Activated naive CD8-positive, alpha-beta T cell treated with anti-CD3 and anti-CD28 coated beads for 36 hours (primary cell): ENCODE data around the gene TBC1D20. TPM values are rescaled to one million over a fixed set of nuclear protein-coding genes. Genes with fewer than 3 reads are reported as not detected.
A peak's percentile ranks its signal among the peaks of the same experiment; 100 is the strongest.
"Not testable (repeated sequence)": the region's sequence is repeated elsewhere in the genome, so short reads cannot be mapped to it uniquely, and the experiment has no call there.

Experiments
- DNase-seq: peaks from one replicate; pipeline ENCODE4 v3.0.0; 2021
- H3K27ac Mint-ChIP-seq: one replicate; pipeline ENCODE4 v1.8.0; 2022; ENCODE audit warnings: mild to moderate bottlenecking, moderate library complexity, mixed read lengths
- H3K27me3 Mint-ChIP-seq: one replicate; pipeline ENCODE4 v1.8.0; 2022; ENCODE audit warnings: mild to moderate bottlenecking, mixed read lengths
- H3K36me3 Mint-ChIP-seq: one replicate; pipeline ENCODE4 v1.8.0; 2021; ENCODE audit warnings: mild to moderate bottlenecking, mixed read lengths
- H3K4me1 Mint-ChIP-seq: one replicate; pipeline ENCODE4 v1.8.0; 2021; ENCODE audit warnings: mixed read lengths
- H3K4me3 Mint-ChIP-seq: one replicate; pipeline ENCODE4 v1.8.0; 2022; ENCODE audit warnings: mild to moderate bottlenecking, moderate library complexity, mixed read lengths
- H3K9me3 Mint-ChIP-seq: one replicate; pipeline ENCODE4 v1.8.0; 2022; ENCODE audit warnings: mixed read lengths
- total RNA-seq, 2 experiments: library from RNA; stranded (reverse); gene quantifications; one replicate each; pipeline ENCODE4 v1.2.3, GENCODE V29; 2021

TBC1D20 gene
- total RNA-seq, 2 experiments from 2014 or later = 18.4 to 18.6 TPM

DNA sequence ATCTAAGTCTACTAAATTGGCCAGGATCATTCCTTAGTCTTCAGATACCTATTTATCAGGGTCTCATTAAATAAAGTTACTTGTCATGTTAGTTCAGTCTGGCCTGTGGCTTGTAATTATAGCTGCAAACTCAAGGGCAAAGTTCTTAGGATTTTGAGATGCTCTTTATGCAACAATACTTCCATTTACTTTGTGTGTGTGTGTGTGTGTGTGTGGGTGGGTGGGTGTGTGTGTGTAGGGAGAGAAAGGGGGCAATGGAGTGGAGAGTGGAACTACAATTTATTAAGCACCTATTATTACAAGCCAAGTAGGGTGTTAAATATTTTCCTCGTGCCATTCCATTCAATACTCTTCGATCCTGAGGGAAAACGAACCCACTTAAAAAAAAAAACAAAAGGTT lies 17.7 kb upstream of the TBC1D20 start:
- no peak for DNase-seq
- peaks cover 19% of the 10 kb centered on the region for H3K4me1 Mint-ChIP-seq
- H3K4me3 Mint-ChIP-seq = no peak overlapping the region
- H3K27me3 Mint-ChIP-seq = no peaks in the 10 kb centered on the region
- H3K36me3 Mint-ChIP-seq = peaks cover 23% of the 10 kb centered on the region
- no peak overlapping the region for H3K27ac Mint-ChIP-seq
- no peaks in the 10 kb centered on the region for H3K9me3 Mint-ChIP-seq

DNA sequence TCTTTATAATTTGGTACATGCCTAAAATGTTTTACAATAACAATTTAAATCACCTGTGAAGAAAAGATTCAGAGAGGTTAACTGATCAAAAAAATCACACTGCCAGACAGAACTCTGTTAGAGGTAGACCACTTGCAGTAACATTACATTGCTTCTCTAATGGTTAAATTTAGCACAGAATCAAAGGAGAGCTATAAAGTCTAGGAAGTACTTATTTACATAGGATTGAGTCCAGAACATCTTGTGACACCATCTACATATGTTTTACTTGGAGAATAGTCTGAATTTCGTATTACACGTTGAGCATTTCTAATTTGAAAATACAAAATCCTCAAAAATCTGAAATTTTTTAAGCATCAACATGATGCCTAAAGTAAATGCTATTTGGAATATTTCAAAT lies 17.2 kb upstream of the TBC1D20 start:
- peaks cover 19% of the 10 kb centered on the region for H3K4me1 Mint-ChIP-seq
- DNase-seq = no peak
- H3K9me3 Mint-ChIP-seq = no peaks in the 10 kb centered on the region
- H3K36me3 Mint-ChIP-seq = peaks cover 23% of the 10 kb centered on the region
- H3K4me3 Mint-ChIP-seq = no peak overlapping the region
- H3K27me3 Mint-ChIP-seq = no peaks in the 10 kb centered on the region
- H3K27ac Mint-ChIP-seq = no peak overlapping the region

DNA sequence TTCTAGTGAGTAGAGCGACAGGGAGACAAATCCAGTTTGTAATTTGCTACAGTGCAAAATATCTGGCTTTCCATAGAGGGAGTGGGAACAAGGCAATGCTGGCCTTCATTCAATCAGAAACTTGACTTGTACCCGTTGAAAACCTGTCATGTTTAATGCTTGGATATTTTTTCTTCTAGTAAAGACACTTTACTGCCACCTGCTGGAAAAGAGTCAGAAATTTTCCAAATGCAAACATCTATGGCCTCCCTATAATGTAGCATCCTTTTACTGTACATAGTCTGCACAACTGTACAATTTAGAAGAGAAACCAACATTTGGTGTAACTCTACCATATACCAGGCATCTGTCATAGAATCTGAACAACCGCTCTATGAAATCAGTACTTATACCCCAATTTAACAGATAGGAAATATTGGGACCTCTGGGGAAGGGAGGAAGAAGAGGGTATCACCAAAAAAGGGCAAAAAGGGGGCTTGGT lies 16.7 kb upstream of the TBC1D20 start:
- no peaks in the 10 kb centered on the region for H3K9me3 Mint-ChIP-seq
- peak overlapping the region; percentile 2 for H3K27ac Mint-ChIP-seq
- no peak overlapping the region for H3K4me3 Mint-ChIP-seq
- no peak for DNase-seq
- peaks cover 23% of the 10 kb centered on the region for H3K36me3 Mint-ChIP-seq
- no peaks in the 10 kb centered on the region for H3K27me3 Mint-ChIP-seq
- peaks cover 19% of the 10 kb centered on the region for H3K4me1 Mint-ChIP-seq

DNA sequence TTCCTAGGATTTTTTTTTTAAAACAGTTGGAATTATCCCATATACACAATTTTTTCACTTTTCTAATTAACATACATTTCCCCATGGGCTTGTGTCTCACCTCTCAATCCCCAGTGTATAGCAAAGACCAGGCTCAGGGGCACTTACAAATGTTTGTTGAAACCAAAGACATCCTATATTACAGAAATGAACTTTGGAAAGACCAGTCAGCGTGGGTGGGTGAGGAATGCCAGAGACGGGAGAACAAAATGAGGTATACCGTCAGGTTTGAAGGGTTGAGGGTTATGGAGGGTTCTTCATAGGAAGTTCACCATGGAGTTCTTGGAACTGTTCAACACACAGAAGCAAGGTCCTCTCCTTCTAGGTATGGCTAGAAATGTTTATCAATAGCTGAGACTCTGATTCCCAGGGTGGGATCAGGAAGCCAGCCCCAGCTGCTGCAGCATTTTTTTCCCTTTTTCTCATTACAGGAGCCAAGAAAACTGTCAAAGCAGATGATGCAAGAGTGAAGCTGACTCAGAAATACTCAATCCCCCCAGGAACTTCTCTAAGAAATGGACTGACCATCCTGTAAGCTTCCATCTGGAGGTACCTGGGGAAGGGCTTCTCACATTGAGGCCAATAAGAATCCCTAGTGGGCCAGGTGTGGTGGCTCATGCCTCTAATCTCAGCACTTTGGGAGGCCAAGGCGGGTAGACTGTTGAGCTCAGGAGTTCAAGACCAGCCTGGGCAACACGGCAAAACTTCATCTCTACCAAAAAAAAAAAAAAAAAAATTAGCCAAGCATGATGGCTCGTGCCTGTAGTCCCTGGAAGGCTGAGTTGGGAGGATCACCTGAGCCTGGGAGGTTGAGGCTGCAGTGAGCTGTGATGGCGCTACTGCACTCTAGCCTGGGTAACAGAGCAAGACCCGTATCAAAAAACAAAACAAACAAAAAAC lies 15.9 kb upstream of the TBC1D20 start:
- DNase-seq = no peak
- H3K9me3 Mint-ChIP-seq = no peaks in the 10 kb centered on the region
- H3K4me1 Mint-ChIP-seq = peaks cover 18% of the 10 kb centered on the region
- peaks cover 24% of the 10 kb centered on the region for H3K36me3 Mint-ChIP-seq
- H3K27ac Mint-ChIP-seq = no peak overlapping the region
- H3K27me3 Mint-ChIP-seq = no peaks in the 10 kb centered on the region
- H3K4me3 Mint-ChIP-seq = no peak overlapping the region

DNA sequence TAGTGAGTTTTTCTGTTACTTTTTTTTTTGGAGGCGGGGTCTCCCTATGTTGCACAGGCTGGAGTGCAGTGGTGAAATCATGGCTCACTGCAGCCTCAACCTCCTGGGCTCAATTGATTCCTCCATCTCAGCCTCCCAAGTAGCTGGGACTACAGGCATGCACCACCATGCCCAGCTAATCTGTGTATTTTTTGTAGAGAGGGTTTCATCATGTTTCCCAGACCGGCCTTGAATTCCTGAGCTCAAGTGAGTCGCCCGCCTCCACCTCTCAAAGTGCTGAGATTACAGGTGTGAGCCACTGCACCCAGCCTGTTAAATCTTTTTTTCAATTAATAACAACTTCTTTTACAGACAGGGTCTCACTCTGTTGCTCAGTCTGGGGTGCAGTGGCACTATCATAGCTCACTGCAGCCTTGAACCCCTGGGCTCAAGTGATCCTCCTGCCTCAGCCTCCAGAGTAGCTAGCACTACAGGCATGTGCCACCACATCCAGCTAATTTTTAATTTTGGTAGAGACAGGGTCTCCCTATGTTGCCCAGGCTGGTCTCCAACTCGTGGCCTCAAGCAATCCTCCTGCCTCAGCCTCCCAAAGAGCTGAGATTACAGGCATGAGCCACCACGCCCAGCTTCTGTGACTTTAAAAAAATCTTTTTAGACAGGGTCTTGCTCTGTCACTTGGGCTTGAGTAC lies 14.4 kb upstream of the TBC1D20 start:
- H3K27ac Mint-ChIP-seq, DNase-seq, H3K27me3 Mint-ChIP-seq, H3K4me3 Mint-ChIP-seq, H3K4me1 Mint-ChIP-seq, H3K9me3 Mint-ChIP-seq: not testable (repeated sequence)
- peaks cover 18% of the 10 kb centered on the region for H3K36me3 Mint-ChIP-seq

DNA sequence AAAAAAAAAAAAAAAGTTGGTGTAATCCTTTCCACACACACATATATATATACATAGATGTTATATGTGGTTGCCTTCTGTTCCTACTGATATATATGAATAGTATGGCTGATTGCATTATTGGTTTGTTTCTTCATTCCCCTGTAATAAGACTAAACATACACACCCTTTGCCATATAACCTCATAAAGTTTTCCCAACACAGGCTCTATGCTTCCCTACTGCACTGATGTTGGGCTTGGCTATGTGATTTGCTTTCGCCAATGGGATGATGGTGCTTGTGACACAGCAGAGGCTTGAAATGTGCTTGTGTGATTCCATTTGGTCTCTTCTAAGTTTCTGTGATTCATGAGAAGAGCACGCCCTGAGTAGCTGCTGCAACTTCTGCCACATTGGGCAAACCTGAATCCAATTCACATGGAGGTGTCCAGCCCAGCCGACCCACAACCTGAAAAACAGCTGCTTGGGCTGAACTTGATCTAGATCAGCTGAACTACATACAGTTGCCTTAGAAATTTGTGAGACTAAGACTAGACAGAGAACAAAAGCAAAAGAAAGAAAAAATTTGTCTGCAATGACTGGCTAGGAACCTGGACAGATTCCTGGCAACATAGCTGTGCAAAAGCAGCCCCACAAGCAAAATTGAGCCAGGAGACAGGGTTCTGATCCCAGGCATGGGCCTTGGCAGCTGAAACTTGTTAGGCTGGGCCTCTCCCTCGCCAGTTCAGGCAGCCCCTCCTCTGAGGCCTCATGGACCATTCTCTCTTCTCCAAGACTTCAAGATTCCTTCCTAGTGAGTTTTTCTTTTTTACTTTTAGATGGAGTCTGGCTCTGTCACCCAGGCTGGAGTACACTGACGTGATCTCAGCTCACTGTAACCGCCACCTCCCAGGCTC lies 13.4 kb upstream of the TBC1D20 start:
- H3K9me3 Mint-ChIP-seq = no peaks in the 10 kb centered on the region
- peaks cover 16% of the 10 kb centered on the region for H3K36me3 Mint-ChIP-seq
- DNase-seq = no peak
- peaks cover 2% of the 10 kb centered on the region for H3K4me1 Mint-ChIP-seq
- no peak overlapping the region for H3K27ac Mint-ChIP-seq
- no peaks in the 10 kb centered on the region for H3K27me3 Mint-ChIP-seq
- H3K4me3 Mint-ChIP-seq = no peak overlapping the region

DNA sequence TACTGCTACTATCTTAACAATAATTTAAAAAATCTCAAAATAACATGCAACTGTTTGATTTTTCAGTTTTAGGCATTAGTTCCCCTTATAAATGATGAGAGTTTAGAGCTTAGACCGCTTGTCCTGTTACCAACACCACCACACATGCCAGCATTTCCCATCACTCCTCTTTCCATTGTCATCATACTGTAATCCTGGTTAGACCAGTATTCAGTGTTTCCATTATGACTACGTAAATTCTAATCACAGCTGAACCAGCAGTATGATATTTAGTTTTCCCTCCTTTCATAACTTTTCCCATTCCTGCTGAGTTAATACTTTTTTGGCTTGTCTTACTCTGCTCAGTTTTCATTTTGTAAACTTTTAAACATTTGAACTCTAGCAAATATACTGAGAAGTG lies 12.2 kb upstream of the TBC1D20 start:
- DNase-seq = no peak
- Mint-ChIP-seq H3K27me3 (no peaks in the 10 kb centered on the region), H3K36me3 (peaks cover 16% of the 10 kb centered on the region), H3K4me1 (peaks cover 2% of the 10 kb centered on the region), H3K9me3 (no peaks in the 10 kb centered on the region), H3K27ac (no peak overlapping the region), H3K4me3 (no peak overlapping the region)

DNA sequence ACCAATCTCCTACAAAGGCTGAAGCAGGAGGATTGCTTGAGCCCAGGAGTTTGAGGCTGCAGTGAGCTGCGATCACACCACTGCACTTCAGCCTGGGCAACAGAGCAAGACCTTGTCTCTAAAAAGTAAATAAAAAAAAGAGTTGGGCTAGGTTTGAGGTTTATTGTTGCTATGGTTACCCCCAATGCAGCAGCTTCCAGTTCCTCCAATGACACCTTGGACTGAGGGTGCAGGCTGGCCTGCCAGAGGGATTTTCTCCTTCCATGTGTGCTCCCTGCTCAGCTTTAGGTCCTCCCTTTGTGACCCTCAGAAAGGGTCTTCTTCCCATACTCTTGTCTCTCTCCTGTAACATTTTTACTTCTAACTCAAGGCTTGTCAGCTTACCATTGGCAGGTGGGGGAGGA lies 10.6 kb upstream of the TBC1D20 start:
- DNase-seq = no peak
- H3K27me3 Mint-ChIP-seq = no peaks in the 10 kb centered on the region
- peaks cover 3% of the 10 kb centered on the region for H3K9me3 Mint-ChIP-seq
- H3K36me3 Mint-ChIP-seq = peaks cover 10% of the 10 kb centered on the region
- no peaks in the 10 kb centered on the region for H3K4me1 Mint-ChIP-seq
- no peak overlapping the region for H3K27ac Mint-ChIP-seq
- H3K4me3 Mint-ChIP-seq = no peak overlapping the region

DNA sequence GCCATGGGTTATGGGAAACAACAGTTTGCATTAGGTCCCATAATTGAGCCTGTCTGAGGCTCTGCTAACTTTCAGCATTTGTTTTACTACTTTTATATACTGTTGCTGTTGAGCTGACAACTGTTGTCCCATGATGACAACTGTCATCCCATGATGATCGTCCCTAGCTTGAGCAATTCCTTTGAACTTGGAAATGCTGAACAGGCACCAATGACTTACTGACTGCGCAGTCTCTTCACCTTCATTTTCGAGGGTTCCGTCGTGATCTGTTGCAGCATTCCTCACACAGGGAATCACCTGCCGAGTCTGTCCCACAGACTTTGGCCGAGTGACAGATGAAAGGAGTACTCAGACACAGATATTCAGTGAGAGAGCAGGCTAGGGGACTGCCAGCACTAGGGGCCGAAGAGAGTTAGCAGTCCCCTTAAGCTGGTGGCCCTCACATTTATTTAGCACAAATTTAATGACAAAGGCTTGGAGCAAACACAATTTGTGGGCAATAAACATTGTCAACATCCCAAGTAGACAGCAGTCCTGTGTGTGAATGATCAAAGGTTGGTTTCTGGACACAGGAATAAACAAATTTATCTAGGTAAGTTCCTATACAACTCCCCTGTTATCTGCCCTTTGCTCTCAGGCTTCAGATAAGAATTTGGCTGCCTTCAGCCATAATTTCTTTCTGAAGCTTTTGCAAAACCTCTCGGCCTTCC lies 10.0 kb upstream of the TBC1D20 start:
- no peak for DNase-seq
- H3K4me3 Mint-ChIP-seq = no peak overlapping the region
- no peak overlapping the region for H3K27ac Mint-ChIP-seq
- H3K4me1 Mint-ChIP-seq = no peaks in the 10 kb centered on the region
- peaks cover 6% of the 10 kb centered on the region for H3K9me3 Mint-ChIP-seq
- H3K36me3 Mint-ChIP-seq = peaks cover 9% of the 10 kb centered on the region
- no peaks in the 10 kb centered on the region for H3K27me3 Mint-ChIP-seq

DNA sequence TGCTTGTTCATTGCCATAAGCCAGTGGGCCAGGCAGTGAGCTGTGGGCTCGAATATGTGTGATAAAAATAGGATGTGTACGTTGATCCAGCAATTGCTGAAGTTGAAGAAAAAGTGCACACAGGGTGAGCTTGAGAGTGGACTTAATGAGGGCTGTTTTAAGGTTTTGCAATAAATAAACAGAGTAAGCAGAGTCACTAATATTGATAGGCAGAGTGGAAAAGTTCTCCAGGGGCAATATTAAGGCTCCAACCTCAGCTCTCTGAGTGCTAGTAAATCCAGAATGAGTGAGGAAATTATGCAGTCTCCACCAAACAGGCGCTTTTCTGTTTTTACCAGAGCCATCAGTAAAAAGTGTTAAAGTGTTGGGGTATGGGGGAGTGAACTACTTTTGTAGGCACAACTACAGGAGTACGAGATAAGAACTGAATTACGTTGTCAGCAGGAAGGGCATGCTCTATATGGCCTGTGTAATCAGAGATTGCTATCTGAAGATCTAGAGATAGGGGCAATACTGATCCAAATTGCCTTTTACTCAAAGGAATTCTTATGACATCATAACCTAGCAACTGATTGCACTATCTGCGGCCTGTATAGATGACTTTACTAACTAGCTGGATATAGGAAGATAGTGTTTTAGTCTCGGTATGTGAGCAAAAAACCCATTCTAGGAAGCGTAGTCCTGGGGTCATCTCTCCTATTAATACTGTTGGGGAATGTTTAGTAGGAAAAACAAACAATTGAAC lies 7.6 kb upstream of the TBC1D20 start:
- Mint-ChIP-seq H3K9me3 (peaks cover 7% of the 10 kb centered on the region), H3K27ac (no peak overlapping the region), H3K4me3 (no peak overlapping the region), H3K27me3 (no peaks in the 10 kb centered on the region), H3K36me3 (peaks cover 6% of the 10 kb centered on the region), H3K4me1 (no peaks in the 10 kb centered on the region)
- no peak for DNase-seq

DNA sequence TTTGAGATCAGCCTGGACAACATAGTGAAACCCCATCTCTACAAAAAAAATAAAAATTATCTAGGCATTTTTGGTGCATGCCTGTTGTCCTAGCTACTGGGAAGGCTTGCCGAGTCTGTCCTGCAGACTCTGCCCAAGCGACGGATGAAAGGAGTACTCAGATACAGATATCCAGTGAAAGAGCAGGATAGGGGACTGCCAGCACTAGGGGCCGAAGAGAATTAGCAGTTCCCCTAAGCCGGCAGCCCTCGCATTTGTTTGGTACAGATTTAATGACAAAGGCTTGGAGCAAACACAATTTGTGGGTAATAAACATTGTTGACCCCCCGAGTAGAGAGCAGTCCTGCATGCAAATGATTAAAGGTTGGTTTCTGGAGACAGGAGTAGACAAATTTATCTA lies 5.4 kb upstream of the TBC1D20 start:
- Mint-ChIP-seq H3K36me3 (peaks cover 2% of the 10 kb centered on the region), H3K27ac (no peak overlapping the region), H3K4me3 (no peak overlapping the region), H3K4me1 (peaks cover 6% of the 10 kb centered on the region), H3K27me3 (no peaks in the 10 kb centered on the region), H3K9me3 (peaks cover 7% of the 10 kb centered on the region)
- no peak for DNase-seq

DNA sequence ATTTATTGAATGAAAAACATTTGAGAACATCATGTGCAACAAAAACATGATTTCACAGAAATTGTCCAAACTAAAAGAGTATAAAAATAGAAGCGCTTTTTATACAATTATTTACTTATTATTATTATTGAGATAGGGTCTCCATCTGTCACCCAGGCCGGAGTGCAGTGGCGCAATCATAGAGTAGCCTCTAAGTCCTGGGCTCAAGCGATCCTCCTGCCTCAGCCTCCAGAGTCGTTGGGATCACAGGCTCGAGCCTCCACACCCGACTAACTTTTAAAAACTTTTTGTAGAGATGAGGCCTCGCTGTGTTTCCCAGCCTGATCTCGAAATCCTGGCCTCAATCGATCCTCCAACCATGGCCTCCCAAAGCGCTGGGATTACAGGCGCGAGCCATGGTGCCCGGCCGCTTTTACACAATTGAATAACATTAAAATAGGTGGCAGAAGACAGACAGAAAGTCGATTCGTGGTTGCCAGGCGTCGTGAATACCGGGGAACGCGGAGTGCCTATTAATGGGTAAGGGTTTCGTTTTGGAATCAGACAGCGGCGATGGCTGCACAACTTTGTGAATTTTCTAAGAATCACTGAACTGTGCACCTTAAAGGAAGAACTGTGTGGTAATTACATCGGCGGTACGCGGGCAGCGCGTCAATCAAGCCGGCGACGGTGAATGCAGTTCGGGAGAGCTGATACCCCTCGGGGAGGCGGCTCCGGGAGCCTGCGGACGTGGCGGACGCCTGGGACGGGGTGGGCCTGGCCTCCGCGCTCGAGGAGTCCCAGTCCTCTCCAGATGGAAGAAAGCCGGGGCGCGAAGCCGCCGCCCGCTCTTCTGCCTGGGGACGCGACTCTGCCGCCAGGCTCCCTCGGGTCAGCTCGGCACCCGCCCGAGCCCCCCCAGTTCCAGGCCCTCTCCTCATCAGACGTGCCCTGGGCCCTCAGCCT lies 807 bp downstream of the TBC1D20 start:
- peaks cover 41% of the 10 kb centered on the region for H3K4me1 Mint-ChIP-seq
- peak; percentile 66 for DNase-seq
- H3K27me3 Mint-ChIP-seq = no peaks in the 10 kb centered on the region
- peaks cover 9% of the 10 kb centered on the region for H3K36me3 Mint-ChIP-seq
- no peaks in the 10 kb centered on the region for H3K9me3 Mint-ChIP-seq
- peak overlapping the region; percentile 87 for H3K27ac Mint-ChIP-seq
- peak overlapping the region; percentile 94 for H3K4me3 Mint-ChIP-seq

DNA sequence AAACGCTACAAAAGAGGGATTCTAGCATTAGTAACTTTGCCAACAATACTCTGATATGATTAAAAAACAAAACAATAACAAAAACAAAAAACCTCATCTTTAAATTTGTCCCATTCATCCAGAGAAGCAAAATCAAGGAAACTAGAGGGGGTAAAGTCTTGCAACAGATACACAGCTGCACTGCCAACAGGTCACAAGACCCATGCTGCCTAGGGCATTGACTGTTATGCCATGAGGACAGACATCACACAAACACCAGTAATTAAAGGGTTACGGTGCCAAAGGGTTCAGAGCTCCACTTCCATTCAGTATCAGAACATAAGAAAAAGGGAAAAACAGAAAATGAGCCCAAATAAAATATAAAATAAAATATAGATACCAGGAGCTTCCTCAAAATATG lies 1.6 kb downstream of the TBC1D20 start:
- Mint-ChIP-seq H3K27me3 (no peaks in the 10 kb centered on the region), H3K4me3 (peak overlapping the region; percentile 94), H3K9me3 (no peaks in the 10 kb centered on the region), H3K27ac (no peak overlapping the region), H3K4me1 (peaks cover 42% of the 10 kb centered on the region), H3K36me3 (peaks cover 12% of the 10 kb centered on the region)
- no peak for DNase-seq
